Lung (tissue), 12 donors: ENCODE measurements around the gene FAM24B. TPM values are rescaled to one million over a fixed set of nuclear protein-coding genes. Genes with fewer than 3 reads are reported as not detected.

Source experiments
- ATAC-seq: fragments of 200-7000 bp; cut with Tn5 transposase; one replicate; pipeline ENCODE4 v1.9.1; 2020; ENCODE audit warnings: moderate number of reproducible peaks; ENCODE audit not compliant: insufficient read depth, low FRiP score
- DNase-seq, 3 donors: peaks; one replicate each; pipeline ENCODE4 v3.0.0-alpha.2; 2013 to 2017
- H3K27ac ChIP-seq, 2 donors: one replicate each; pipeline ENCODE4 v1.5.1; 2013; ENCODE audit warnings: mild to moderate bottlenecking in 2 of 2, moderate library complexity in 2 of 2, control low read depth in 1 of 2, inconsistent platforms in 1 of 2, low read depth in 1 of 2, low read length in 1 of 2
- H3K27me3 ChIP-seq, 3 donors: one replicate each; pipeline ENCODE4 v1.5.1; 2013; ENCODE audit warnings: low read length in 2 of 3; ENCODE audit not compliant: control insufficient read depth in 3 of 3, insufficient read depth in 3 of 3
- H3K36me3 ChIP-seq, 4 donors: one replicate each; pipeline ENCODE4 v1.5.1; 2013; ENCODE audit warnings: low read length in 4 of 4, mild to moderate bottlenecking in 1 of 4, moderate library complexity in 1 of 4; ENCODE audit not compliant: control insufficient read depth in 4 of 4, insufficient read depth in 4 of 4
- H3K4me1 ChIP-seq, 5 donors: one replicate each; pipeline ENCODE4 v1.5.1; 2013; ENCODE audit warnings: low read length in 5 of 5, mild to moderate bottlenecking in 2 of 5, moderate library complexity in 1 of 5; ENCODE audit not compliant: control insufficient read depth in 5 of 5, insufficient read depth in 5 of 5
- H3K4me3 ChIP-seq: one replicate; pipeline ENCODE4 v1.5.1; 2013; ENCODE audit warnings: mild to moderate bottlenecking, control low read depth, moderate library complexity
- H3K9ac ChIP-seq, 2 donors: one replicate each; pipeline ENCODE4 v1.5.1; 2013; ENCODE audit warnings: low read length in 2 of 2, control low read depth in 1 of 2; ENCODE audit not compliant: insufficient read depth in 1 of 2
- H3K9me3 ChIP-seq, 4 donors: one replicate each; pipeline ENCODE4 v1.5.1; 2013; ENCODE audit warnings: low read length in 3 of 4, mild to moderate bottlenecking in 1 of 4, moderate library complexity in 1 of 4; ENCODE audit not compliant: control insufficient read depth in 4 of 4, insufficient read depth in 3 of 4
- CTCF ChIP-seq: IDR thresholded peaks from 2 replicates; pipeline ENCODE4 v1.5.1; 2012; ENCODE audit warnings: mild to moderate bottlenecking; ENCODE audit errors: control extremely low read depth, extremely low read depth
- WGBS, 2 donors: extraction: QIAGEN DNeasy Blood & Tissue Kit; methylation state at CpG; one replicate each; pipeline ENCODE4 v1.1.7; 2013; 5-methylcytosine and 5-hydroxymethylcytosine counted together
- polyA plus RNA-seq, 2 donors: library from polyadenylated mRNA; stranded (reverse); fragments of 200-250 nt; gene quantifications; one replicate each; pipeline ENCODE4 v1.2.1, GENCODE V29; 2013
- total RNA-seq, 2 donors: library from RNA; depleted of rRNA in 1 of 2; stranded (reverse); fragments of >200 nt in 1 of 2; gene quantifications; one replicate each; pipeline ENCODE4 v1.2.1, GENCODE V29; 2014 to 2021
- donor health status: control.
- donor health status: control.
- donor health status: Bipolar disorder and iron deficiency.
- donor health status: healthy.
- donor health status: DM: yes; HTN: yes; CAD: no.

The FAM24B gene
- total and polyA plus RNA-seq, 4 donors: 1.6 to 7.8 (median 3.2) TPM

GRCh38 chr10:122847782-122848604 lies 31.4 kb downstream of the FAM24B start:
- H3K27me3 ChIP-seq: no peaks in the 10 kb centered on the region
- ATAC-seq (no peak), DNase-seq (no peak)
- peaks cover 0 to 5% (median 2%) of the 10 kb centered on the region in 4 donors for H3K36me3 ChIP-seq
- TF ChIP-seq CTCF: no peak
- no peaks in the 10 kb centered on the region for H3K4me1 ChIP-seq
- H3K27ac ChIP-seq: no peak overlapping the region
- H3K9me3 ChIP-seq: peaks cover 0 to 3% (median under 1%) of the 10 kb centered on the region in 4 donors
- 66 to 81% methylated on average over 11 to 12 of the region's 12 CpGs for WGBS, 2 donors
- H3K4me3 ChIP-seq: no peak overlapping the region
- H3K9ac ChIP-seq: no peak overlapping the region

GRCh38 chr10:122845783-122846332 lies 33.5 kb downstream of the FAM24B start, which contains the start of gene CUZD1:
CUZD1 (minus strand) TSS chr10:122845857; CDS start chr10:122845843, 14 bp downstream.
- no peak for TF ChIP-seq CTCF
- H3K9me3 ChIP-seq: peaks cover 0 to 3% (median under 1%) of the 10 kb centered on the region in 4 donors
- 87 to 90% methylated on average over 5 of the region's 5 CpGs for WGBS, 2 donors
- H3K36me3 ChIP-seq: peaks cover 0 to 5% (median 2%) of the 10 kb centered on the region in 4 donors
- no peak within 1 kb of the TSS for H3K4me3 ChIP-seq
- ATAC-seq (no peak), DNase-seq (no peak)
- H3K4me1 ChIP-seq: no peaks in the 10 kb centered on the region
- no peaks in the 10 kb centered on the region for H3K27me3 ChIP-seq
- H3K27ac ChIP-seq: no peak within 1 kb of the TSS
- H3K9ac ChIP-seq: no peak within 1 kb of the TSS

GRCh38 chr10:122844146-122844545 lies 35.2 kb downstream of the FAM24B start:
- Histone ChIP-seq H3K27ac (no peak overlapping the region), H3K9me3 (peaks cover 0 to 3% (median under 1%) of the 10 kb centered on the region in 4 donors), H3K4me1 (no peaks in the 10 kb centered on the region), H3K27me3 (no peaks in the 10 kb centered on the region), H3K36me3 (peaks cover 0 to 3% (median 0%) of the 10 kb centered on the region in 4 donors), H3K9ac (no peak overlapping the region), H3K4me3 (no peak overlapping the region)
- no peak for ATAC-seq
- no peak for DNase-seq
- WGBS, 2 donors: 97% methylated on average over 4 of the region's 4 CpGs
- TF ChIP-seq CTCF: no peak
